Erythroblast (primary cell): ENCODE data around the gene NTSR2.
"Not testable (repeated sequence)": the region's sequence is repeated elsewhere in the genome, so short reads cannot be mapped to it uniquely, and the experiment has no call there.

ENCODE experiments used
- DNase-seq, 2 experiments: peaks; one replicate each; lab custom pipeline; 2025; lab: John Stamatoyannopoulos, UW
- GATA1 ChIP-seq: IDR thresholded peaks from 2 replicates; pipeline ENCODE4 v1.6.1; 2011; ENCODE audit warnings: low read depth, mild to moderate bottlenecking, control low read depth, low read length, moderate library complexity
- POLR2A ChIP-seq: IDR thresholded peaks from 2 replicates; pipeline ENCODE4 v1.6.1; 2011; ENCODE audit warnings: mild to moderate bottlenecking, low read length

The NTSR2 gene

DNA sequence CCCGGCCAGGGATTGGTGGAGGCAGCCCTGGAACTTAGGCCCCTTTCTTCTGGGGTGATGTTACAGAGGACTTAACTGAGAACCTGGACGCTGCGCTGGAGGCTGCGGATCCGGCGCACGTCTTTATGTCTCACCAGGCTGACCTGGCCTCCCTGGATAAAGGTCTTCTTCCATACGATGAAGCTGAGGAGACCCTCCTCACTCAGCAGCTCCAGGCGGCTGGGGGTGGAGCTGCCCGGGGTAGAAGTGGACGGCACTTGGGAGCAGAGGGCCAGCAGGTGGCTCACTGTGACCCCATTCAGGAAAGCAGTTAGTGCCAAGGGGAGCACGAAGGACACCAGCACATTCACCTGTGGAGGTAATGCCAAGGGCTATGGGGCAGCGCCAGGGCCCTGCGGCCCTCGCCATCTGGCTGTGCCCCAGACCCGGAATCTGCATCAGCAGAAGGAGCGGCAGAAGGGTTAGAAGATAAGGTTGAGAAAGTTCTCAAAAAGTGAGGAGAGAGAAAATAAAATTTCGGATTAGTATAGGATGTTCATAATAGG lies 8.0 kb downstream of the NTSR2 start:
- no peak for DNase-seq
- TF ChIP-seq GATA1 (no peak), POLR2A (no peak)

DNA sequence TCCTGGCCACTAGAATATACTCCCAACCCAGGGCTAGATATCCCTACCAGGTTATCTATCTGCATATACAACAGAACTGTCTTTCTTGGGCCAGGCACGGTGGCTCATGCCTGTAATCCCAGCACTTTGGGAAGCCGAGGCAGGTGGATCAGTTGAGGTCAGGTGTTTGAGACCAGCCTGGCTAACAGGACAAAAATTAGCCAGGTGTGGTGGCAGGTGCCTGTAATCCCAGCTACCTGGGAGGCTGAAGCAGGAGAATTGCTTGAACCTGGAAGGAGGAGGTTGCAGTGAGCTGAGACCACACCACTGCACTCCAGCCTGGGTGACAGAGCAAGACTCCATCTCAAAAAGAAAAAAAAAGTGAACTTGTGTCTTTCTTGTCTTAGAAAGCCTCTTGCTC lies 9.6 kb downstream of the NTSR2 start:
- not testable (repeated sequence) for DNase-seq

DNA sequence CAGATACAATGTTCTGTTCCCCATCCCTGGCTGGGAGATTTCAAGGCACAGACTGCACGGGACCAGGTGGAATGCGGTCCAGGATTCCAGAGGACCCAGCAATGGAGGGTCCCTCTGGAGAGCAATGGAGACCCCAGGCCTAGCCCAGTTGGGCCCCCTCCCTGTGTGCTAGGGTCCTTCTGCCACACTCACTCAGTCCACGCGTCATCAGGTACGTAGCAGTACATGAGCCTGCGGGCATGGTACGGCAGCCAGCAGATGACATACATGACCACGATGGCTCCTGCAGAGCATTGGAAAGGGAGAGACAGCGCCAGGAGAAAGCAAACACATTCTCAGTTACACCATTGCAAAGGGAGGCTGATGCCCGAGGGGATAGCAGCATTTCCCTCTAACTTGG lies 10.1 kb downstream of the NTSR2 start:
- no peak for TF ChIP-seq GATA1
- DNase-seq: no peak

DNA sequence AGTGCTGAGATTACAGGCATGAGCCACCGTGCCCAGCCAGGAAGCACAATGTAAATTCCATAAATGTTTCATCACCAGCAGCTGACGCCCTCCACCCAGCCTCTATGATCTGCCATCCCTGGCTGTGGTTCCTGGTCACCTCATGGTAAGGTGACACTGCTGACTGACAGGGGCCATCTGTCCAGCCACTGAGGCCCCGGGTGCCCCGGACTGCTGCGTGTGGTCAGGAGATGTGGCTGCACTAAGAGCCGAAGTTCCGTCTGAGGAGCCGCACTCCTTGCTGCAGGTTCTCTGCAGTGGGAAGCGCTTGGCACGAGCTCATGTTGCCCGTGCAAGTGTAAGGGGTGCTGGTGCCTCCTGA lies 10.9 kb downstream of the NTSR2 start:
- TF ChIP-seq POLR2A (no peak), GATA1 (no peak)
- no peak for DNase-seq

DNA sequence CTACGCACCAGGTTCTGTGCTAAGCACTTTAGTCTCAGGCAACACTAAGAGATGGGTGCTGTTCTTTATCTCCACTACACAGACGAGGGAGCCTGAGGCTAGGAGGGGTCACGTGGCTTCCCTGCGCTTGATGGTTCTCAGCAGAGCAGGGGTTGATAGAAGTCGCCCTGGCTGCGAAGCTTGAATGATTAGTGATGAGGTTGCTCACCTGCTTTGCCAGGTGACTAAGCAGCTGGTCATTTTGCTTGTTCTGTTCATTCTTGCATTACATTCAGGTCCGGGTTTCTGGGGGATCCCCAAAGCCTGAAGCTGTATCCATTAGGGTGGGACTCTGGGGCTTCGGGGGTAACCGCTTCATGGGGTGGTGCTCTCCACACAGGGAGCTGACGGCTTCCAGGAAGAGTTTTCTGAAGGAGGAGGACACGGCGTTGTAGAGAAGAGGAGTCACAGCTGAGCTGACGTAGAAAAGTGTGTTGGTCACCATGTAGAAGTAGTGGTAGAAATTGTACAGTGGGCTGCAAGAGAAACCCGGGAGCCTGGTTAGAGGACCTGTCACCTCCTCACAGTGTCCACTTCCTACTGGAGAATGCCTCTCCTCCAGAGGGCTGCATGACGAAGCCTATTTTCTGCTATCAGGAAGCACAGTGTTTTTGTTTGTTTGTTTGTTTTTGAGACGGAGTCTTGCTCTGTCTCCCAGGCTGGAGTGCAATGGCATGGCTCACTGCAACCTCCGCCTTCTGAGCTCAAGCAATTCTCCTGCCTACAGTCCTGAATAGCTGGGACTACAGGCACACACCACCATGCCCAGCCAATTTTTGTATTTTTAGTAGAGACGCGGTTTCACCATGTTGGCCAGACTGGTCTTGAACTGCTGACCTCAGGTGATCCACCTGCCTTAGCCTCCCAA lies 11.5 kb downstream of the NTSR2 start:
- TF ChIP-seq POLR2A (no peak), GATA1 (no peak)
- DNase-seq: no peak

DNA sequence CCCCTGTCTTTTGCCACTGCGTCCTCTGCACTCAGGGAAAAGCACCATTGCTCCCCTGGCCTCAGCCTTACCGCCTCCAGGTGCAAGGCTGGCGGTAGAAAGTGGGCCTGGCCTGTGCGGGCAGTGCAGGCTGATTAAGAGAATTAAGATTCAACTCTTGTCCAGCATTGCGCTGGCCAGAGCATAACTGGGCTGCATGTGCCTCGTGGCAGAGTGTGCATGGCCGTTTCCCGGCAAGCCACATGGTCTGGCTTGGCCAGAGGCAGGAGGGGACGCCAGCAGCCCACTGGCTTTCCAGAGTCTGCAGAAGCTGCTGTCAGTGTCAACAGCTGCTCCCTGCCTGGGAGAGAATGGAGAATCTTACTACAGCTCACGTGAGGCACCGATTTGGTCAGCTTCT lies 12.3 kb downstream of the NTSR2 start:
- TF ChIP-seq POLR2A (no peak), GATA1 (no peak)
- no peak for DNase-seq

DNA sequence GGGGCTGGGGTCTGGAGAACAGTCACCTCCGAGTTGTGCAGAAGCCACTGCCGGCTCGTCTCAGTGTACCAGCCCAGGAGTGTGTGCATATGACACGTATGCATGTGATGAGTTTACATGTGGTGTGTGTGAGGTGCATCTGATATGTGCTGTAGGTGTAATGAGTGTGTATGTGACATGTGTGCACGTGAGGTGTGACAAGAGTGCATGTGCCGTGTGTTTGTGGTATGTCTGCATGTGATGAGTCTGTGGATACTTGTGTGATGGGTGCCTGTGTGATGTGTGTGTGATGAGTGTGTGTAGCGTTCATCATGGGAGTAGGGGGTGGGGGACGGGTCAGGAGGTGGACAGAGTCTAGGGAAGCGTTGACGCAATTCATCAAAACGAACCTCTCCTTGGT lies 12.8 kb downstream of the NTSR2 start:
- TF ChIP-seq POLR2A (no peak), GATA1 (no peak)
- no peak for DNase-seq

DNA sequence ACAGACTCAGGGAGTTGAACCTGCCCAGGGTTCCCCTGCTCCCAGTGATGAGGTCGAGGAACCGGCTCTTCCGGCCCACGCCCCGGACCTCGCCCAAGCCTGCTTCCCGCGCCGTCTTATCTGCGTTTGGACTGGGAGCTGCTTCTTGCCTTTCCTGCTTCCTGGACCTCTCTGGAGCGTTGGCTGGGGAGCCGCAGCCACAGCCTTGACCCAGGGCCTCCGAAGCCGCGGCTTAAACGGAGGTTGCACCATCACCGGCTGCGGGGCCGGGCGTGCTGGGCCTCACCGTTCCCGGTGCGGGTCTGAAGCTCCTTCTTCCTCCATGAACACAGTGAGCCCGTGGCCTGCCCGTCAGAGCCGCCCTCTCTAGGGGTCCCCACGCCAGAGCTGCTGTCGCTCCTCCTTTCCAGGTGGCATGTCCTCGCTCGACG lies 13.3 kb downstream of the NTSR2 start:
- DNase-seq: no peak
- no peak for TF ChIP-seq POLR2A

DNA sequence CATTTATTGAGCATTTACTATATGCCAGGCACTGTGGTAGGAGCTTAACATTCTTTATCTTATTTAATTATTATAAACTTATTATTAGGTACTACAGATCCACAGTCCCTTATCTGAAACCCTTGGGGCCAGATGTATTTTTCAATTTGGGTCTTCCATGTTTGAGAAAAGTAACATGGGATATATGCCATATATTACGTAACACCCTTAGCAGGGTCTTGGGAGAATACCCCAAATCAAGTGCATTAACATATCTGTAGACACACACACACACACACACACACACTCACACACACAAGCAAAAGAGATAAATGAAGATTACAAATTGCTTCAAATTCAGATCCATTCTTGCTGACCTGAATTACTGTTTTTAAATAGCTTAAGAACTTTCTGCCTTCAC lies 13.7 kb downstream of the NTSR2 start:
- no peak for DNase-seq
- no peak for TF ChIP-seq GATA1
- TF ChIP-seq POLR2A: no peak

DNA sequence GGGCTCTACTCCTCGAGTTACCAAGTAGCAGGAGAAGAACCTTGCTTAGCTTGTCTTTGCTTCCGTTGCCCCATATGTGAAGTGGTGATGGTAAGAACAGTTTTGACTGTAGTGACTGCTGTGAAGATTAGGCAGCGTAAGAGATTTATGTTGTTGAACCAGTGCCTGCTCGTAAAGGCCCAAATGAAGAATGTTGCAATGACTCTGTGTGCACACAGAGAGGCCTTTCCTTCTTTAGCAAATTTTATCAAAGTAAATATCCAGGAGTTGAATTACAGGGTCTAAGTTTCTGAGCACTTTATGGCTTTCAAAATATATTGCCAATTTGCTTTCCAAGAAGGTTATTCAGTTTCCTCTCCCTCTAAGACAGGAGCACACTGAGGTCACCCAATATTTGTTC lies 14.5 kb downstream of the NTSR2 start:
- no peak for TF ChIP-seq POLR2A
- TF ChIP-seq GATA1: no peak
- no peak for DNase-seq

DNA sequence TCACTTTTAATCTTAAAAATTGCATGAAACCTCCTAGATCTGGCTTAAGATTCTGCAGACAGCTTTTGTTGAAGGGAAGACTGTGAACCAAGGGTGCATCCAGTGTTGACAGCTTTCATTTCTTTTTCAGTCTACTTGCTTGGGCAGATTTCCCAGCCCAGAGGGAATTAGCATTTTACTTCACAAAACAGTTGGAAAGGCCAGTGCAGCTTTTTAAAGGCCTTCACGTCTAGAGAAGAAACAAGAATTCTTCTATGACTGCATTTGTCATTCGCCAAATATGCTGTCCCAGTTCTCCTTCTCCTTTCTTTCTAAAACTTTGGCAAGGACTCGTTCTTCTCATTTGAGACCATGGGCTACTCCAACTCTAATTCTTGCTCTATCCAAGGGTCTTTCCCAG lies 17.4 kb downstream of the NTSR2 start:
- no peak for TF ChIP-seq POLR2A
- TF ChIP-seq GATA1: no peak
- no peak for DNase-seq

DNA sequence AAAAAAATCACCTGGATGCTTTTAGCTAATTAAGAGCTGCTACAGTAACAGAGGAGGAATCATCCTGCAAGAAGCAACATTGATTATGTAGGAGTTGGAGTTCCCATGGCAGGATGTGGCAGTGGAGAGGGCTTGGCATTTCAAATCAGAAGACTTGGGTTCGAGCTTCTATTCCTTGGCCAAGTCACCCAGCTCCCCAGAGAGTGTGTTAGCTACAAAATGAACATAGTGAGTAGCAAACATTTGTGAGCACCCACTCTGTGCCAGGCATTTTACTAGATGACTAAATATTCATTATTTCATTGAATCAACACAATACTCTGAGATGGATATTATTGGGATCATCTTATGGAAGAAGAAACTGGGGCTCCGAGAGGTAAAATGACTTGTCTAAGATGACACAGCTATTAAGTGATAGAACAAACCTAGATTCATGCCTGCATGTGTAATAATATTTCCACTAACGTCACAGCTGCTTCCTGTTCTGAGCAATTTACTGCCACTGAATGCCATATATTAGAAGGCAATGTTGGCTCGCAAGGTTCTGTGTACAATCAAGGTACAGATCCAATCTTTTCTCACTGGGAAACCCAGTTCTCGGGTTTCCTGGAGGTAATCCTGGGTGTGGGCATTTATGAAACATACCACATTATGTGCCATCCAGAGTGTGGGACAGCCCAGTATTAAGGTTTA lies 18.0 kb downstream of the NTSR2 start:
- DNase-seq: no peak
- no peak for TF ChIP-seq POLR2A
- TF ChIP-seq GATA1: no peak

DNA sequence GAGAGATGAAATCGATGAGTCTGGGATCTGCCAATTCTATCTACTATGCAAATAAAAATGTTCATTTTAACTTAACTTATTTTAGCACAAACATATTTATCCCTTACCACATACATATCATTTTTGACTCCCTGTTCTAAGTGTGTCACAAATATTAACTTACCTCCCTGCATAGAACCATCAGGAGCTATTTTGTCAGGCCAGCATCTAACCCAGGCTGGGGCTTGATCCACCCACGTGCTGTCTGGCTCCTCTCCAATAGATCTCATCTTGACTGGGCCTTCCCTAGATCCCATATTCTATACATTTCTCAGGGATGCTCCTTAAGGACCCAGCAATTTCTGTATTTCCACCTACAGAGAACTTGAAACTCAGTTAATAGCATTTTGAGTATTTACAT lies 20.9 kb downstream of the NTSR2 start:
- DNase-seq: no peak
- TF ChIP-seq POLR2A: no peak
- no peak for TF ChIP-seq GATA1

DNA sequence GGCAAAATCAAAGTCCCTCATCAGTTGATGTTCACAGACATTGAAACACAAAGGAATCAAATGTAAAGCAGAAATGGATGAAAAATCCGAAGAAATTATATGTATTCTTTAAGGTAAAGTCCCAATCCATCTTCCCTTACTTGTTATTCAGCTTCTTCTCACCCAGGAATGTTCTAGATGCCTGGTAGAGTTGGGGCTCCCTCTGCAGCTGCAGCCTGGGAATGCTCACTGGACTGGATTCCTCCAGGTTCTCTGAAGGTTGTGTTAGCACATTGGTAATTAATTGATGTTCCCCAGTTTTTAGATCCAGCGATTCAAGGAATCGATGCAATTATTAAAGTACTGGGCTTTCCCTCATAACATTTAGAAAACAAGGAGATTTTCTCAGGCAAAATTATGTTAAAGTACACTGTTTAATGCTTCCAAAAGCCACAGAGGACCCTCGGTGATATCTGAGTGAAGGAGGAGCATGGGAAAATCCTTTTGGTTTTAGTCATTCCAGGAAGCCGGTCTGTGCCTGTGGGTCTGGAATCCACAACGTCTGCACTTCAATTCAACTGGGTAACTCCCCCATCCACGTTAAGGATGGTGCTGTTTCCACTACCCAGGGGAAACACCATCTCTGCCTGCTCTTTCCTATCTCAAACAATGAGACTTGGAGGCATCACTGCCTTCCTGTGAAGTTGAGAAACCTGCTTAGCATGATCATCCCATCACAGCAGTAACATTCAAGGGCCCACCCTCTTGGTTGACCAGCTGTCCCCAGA lies 22.0 kb downstream of the NTSR2 start:
- no peak for DNase-seq

DNA sequence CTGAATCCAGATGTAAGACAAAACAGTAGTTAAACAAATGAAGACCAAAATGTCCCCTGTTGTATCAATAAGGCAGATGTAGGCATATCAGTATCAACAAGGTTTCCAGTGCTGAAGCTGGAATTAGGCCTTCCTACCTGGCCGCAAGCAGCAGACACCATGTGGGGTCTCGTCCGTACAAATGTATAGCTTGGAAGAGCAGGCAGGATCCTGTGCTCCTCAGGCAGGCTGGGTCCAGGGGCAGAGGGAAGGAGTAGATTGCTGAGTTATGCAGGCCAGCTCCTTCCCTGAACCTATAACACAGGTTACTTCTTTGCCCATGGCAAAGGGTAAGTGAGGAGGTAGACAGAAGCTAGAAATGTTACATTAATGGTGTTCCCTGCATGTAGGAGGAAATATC lies 23.5 kb downstream of the NTSR2 start:
- no peak for DNase-seq

More for the DNA sequence above, 22.0 kb downstream of the NTSR2 start:
- TF ChIP-seq GATA1 (no peak), POLR2A (no peak)

More for the DNA sequence above, 23.5 kb downstream of the NTSR2 start:
- TF ChIP-seq GATA1 (no peak), POLR2A (no peak)
